ENCODE data around the gene NALF2.

The NALF2 gene

GRCh38 chrX:69503782-69504625 is at the start of gene NALF2:
NALF2 (plus strand) TSS chrX:69504326; CDS start chrX:69505283, 957 bp downstream.
- DNase-seq (ENCODE audit: insufficient read length, low spot score) = no peak
- no peak for FAIRE-seq

DNA sequence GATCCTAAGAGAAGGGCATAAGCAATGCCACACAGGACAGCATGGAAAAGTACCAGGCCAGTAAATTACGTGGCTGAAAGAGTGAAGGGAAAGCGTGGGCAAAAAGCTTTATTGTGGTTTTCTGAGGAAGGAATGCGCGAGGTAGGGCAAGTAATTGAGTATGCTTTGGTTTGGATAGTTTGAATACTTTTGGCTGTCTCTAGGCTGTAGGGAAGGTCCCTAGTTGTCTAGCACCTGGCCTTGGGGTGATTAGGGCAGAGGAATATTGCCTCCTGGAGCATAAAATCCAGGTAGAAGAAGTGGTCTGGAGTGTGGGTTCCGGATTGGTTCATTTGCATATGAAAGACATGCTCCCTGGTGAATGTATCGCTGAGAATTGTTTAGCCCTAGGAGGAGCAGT is 46.4 kb upstream of the NALF2 start:
- DNase-seq (ENCODE audit: insufficient read length, low spot score) = no peak
- FAIRE-seq = no peak

- DNase-seq (ENCODE audit: insufficient read length, low spot score) (no peak), FAIRE-seq (no peak)
Measured at GRCh38 chrX:69466546-69466945, 37.6 kb upstream of the NALF2 start.

DNA sequence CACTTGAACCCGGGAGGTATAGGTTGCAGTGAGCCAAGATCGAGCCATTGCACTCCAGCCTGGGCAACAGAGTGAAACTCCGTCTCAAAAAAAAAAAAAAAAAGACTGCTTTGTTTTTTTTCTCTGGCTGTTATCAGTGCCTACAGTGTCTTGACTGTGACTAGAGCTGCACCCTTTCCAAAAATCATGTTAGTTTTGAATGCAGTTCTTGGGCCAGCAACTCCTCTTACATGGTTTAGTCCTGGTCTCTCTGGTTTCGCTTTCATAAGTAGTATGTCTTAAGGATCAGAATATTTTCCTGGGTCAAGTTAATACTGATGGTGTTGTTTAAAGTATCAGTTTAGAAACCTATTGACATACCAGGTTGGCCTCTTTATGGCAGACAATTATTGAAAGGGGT is 34.2 kb upstream of the NALF2 start:
- no peak for DNase-seq (ENCODE audit: insufficient read length, low spot score)

GRCh38 chrX:69489625-69490024 is 14.5 kb upstream of the NALF2 start:
- no peak for FAIRE-seq

More for the DNA sequence above, 34.2 kb upstream of the NALF2 start:
- FAIRE-seq = no peak

DNA sequence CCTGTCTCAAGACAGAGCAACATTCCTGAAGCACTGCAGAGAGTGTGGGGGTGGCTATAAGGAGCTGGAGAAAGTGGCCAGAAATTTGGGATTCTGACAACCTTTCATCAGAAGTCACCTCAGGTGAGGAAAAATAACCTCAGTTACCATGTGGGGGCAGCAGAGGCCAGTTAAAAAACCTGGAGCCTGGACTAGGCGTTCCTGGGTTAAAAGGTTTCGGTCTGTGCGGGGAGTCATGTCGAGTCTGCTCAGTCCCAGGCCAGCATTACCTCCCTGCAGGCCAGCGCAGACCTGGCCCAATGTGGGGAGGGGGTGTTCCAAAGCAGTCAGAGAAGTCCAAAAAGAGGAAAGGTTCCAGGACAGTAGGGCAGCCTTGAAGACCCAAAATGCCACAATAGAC is 10.9 kb upstream of the NALF2 start:
- peak; percentile 14 for FAIRE-seq
- no peak for DNase-seq (ENCODE audit: insufficient read length, low spot score)

More at GRCh38 chrX:69489625-69490024, 14.5 kb upstream of the NALF2 start:
- DNase-seq (ENCODE audit: insufficient read length, low spot score) = no peak

DNA sequence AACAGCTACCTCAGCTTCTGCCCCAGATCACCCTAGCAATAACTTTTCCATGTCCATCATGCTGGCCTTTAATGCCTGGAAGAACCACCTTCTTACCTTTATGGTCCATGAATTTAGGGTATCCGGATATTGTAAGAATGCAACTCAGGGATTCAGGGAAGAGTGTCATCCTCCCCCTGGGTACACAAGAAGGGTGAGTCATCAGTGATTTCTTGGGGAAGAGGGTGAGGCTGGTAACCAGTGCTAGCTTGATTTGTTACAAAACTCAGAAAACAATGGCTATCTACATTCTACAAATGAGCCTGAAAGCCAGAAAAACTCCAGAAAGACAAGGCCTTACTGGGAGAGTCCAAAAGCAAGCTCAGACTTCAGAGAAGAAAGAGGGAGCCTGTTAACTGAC is 10.4 kb upstream of the NALF2 start:
- FAIRE-seq (no peak), DNase-seq (ENCODE audit: insufficient read length, low spot score) (no peak)

GRCh38 chrX:69496183-69496582 is 7.9 kb upstream of the NALF2 start:
- no peak for FAIRE-seq
- no peak for DNase-seq (ENCODE audit: insufficient read length, low spot score)

DNA sequence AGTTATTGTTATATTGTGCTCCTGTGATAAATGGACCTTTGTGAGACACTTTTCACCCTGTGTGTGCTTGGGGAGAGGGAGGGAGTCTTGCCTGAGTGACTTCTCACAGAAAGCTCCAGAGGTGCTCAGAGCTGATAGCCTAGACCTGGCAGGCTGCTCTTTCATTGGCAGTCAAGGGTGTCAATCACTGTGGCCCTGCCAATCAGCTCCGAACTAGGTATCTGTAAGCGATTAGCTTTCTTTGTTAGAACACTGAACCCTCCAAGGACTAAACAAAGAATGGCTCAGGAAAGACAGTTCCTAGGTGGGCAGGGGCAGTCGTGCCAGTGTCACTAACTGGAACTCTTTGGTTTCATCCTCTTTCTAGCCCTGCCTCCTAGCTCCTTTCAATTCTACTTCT is 2.7 kb upstream of the NALF2 start:
- FAIRE-seq (no peak), DNase-seq (ENCODE audit: insufficient read length, low spot score) (no peak)

- FAIRE-seq (no peak), DNase-seq (ENCODE audit: insufficient read length, low spot score) (no peak)
Measured at GRCh38 chrX:69503228-69503781, 821 bp upstream of the NALF2 start.

- DNase-seq (ENCODE audit: insufficient read length, low spot score) (no peak), FAIRE-seq (no peak)
Measured at GRCh38 chrX:69504626-69505612, 793 bp downstream of the NALF2 start.

GRCh38 chrX:69505772-69506616 is 1.9 kb downstream of the NALF2 start:
- DNase-seq (ENCODE audit: insufficient read length, low spot score) = no peak

GRCh38 chrX:69506617-69507499 is 2.7 kb downstream of the NALF2 start:
- FAIRE-seq (no peak), DNase-seq (ENCODE audit: insufficient read length, low spot score) (no peak)

More at GRCh38 chrX:69505772-69506616, 1.9 kb downstream of the NALF2 start:
- FAIRE-seq = no peak

- FAIRE-seq = no peak
- DNase-seq (ENCODE audit: insufficient read length, low spot score) = no peak
Measured at GRCh38 chrX:69507500-69507789, 3.3 kb downstream of the NALF2 start.

DNA sequence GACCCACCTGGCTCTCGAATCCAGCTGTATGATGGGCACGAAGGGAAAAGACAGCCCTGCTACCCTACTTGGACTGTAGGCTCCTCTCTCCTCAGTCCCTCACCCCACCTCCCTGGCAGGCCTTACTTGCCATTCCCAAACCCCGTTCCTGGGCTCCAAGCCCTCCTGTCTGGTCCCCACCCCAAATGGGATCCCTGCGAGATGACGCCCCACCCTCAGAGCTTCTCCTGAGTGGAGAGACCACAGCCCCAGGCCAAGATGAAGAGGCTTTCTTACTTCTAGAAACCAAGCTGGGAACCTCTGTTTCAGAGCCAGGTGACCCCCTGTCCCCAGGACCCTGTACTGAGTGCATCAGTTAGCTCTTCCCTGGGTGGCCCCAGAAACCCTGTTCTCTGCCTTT is 4.5 kb downstream of the NALF2 start:
- FAIRE-seq (no peak), DNase-seq (ENCODE audit: insufficient read length, low spot score) (no peak)

DNA sequence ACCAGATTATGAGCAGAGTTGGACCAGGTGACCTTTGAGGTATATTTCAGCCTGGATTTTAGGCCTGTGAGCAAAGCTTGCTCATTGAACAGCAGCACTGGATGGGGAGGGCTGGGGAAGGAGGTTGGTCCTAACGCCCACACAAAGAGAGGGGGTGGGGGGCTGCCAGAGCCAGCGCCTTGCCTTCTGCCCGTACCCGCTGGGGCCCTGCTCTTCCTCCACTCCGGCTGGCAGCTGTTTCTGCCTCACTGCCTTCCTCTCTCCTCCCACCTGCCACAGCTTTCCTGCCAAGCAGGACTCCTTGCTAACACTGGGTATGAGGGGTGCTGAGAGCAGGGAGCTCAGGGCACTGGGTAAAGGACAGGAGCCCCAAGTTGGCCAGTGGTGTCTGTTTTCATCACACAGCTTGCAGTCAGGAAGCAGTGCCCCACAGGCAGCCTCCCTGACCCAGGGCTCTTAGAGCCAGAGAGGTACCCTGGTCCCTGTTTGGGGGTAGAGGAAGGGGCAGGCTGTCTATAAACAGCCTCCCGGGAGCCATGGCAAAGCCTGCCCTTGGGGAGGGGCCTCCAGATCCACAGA is 6.1 kb downstream of the NALF2 start:
- FAIRE-seq (no peak), DNase-seq (ENCODE audit: insufficient read length, low spot score) (no peak)

DNA sequence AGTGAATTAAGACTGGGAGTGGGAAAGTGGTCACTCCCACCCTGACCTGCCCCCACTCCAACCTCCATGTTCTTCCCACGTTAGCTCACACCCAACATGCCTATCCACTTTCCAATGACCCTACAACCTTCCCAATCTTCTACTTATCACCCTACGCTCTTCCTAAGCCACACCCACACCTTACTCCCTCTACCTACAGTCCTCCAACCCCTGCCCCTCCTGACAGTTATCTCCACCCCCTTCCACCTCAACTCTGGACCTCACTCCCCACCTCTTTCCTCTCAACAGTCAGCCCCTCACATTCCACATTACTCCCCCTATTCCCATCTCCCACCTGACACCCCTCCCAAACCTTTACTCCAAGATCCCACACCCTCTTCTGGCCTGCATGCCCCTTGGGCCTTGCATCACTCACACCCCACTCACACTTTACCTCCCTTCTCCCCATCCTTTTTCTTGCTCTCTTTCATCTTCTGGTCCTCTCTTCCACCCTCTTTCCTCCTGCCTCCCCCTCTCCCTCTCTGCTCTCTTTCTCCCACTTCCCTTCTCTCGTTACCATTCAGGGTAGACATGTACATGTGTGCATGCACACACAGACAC is 6.9 kb downstream of the NALF2 start:
- no peak for FAIRE-seq
- DNase-seq (ENCODE audit: insufficient read length, low spot score) = no peak

DNA sequence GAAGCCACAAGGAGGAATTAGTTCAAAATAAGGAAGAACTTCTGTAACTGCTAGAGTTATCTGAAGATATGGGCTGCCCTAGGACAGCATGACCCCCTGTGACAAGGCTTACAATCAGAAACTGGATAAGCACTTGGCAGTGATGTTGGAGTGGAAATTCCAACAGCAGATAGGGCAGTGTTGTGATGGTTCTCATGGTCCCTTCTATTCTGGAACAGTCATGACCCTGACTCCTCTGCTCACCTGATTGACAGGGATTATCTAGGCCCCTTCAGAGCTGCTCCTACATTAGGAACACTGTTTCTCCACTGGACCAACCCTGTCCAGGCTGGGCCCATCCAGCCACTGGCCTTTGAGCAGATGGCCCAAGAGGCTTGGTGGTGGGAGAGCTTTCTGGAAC is 17.9 kb downstream of the NALF2 start:
- FAIRE-seq = no peak
- DNase-seq (ENCODE audit: insufficient read length, low spot score) = no peak

DNA sequence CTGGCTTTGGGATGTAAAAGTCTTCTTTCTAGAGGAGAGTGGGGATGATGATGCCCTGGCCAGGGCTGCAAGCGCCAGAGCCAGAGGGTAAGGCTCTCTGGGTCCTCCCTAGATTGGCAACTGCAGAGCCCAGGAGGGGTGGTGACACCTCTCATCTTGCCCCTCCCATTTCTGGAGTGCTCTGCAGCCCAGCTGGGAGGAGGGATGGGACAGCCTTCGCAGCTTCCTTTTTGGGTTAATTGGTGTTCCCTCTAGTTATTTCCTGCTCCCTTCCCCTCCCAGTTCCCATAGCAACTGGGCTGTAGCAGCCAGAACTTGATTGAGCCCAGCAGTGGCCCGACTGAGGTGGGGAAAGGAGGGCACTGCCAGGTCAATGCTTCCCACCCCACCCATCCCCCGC is 19.2 kb downstream of the NALF2 start:
- no peak for FAIRE-seq
- no peak for DNase-seq (ENCODE audit: insufficient read length, low spot score)
